ENCODE measurements around the gene HOOK2.
"Not testable (repeated sequence)": the region's sequence is repeated elsewhere in the genome, so short reads cannot be mapped to it uniquely, and the experiment has no call there.

HOOK2 gene

DNA sequence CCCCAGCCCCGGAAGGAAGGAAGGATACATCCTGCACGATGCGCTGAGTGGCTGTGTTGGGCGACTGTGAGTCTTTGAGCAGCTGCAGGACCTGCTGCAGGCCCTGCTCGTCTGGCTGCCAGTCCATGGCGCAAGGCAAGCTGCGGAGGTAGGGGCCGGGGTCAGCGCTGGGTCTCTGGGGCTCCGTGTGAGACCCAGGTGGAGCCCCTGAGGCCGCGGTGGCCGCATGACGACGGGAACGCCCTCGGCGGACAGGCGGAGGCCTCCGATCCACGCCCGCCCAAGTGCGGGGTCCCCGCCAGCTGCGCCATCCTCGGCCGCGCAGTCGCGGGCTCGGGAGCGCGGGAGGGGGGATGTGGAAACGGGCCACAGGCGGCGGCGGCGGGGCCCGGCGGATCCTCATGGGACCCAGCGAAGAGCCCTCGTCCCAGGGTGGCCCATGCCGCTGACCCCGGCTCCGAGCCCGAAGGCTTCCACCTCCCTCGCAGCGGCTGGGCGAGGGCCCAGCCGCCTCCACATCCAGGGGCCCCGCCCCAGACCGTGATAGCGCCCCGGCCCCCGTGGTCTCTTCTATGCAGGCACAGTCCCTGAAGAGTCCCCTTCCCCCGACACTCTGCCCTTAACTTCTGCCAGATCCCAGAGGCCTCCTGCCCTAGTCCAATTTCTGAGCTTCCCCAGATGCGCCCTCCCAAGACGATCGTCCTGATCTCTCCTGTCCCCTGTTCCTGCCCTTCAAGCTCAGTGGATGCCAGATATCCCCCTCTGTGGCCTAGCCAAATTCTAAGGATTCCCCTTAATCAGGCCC is 54.3 kb downstream of the HOOK2 start:
- DNase-seq (ENCODE audit: extremely low spot score): no peak
- CTCF ChIA-PET: interaction anchor here (0.9 to 1.3 kb wide), 2 partner anchors 13 to 37 kb away, joined by 3 read pairs; no protein-coding TSS in a partner anchor
- POLR2A ChIA-PET: interaction anchor here (0.6 to 6.2 kb wide), 11 partner anchors 7 to 71 kb away, joined by 3 to 133 read pairs (median 4); partner anchors contain the start of genes GET3, JUNB and TRIR
- TF ChIP-seq SP1 (IDR thresholded peaks at IDR 0.05): no peak
- no peak for TF ChIP-seq ELF4 (IDR thresholded peaks at IDR 0.05)
- TF ChIP-seq TARDBP (IDR thresholded peaks at IDR 0.05): no peak
- no peak for TF ChIP-seq HDGF (IDR thresholded peaks at IDR 0.05; ENCODE audit: borderline replicate concordance)
- no peak for TF ChIP-seq FOXM1 (IDR thresholded peaks at IDR 0.05; ENCODE audit: borderline replicate concordance)
- TF ChIP-seq BHLHE40 (IDR thresholded peaks at IDR 0.05; ENCODE audit: borderline replicate concordance): no peak
- TF ChIP-seq L3MBTL2 (conservative IDR thresholded peaks at IDR 0.05): no peak
- TF ChIP-seq NFRKB (IDR thresholded peaks at IDR 0.05): no peak
- TF ChIP-seq FOXK2 (IDR thresholded peaks at IDR 0.05): no peak
- no peak for TF ChIP-seq ZNF384 (IDR thresholded peaks at IDR 0.05)
- no peak for TF ChIP-seq PKNOX1 (IDR thresholded peaks at IDR 0.05)

GRCh38 chr19:12720296-12720695 is 55.1 kb downstream of the HOOK2 start:
- no peak for TF ChIP-seq PKNOX1 (IDR thresholded peaks at IDR 0.05)
- no peak for TF ChIP-seq ZNF384 (IDR thresholded peaks at IDR 0.05)
- no peak for TF ChIP-seq CTBP1 (IDR thresholded peaks at IDR 0.05; ENCODE audit: borderline replicate concordance)
- TF ChIP-seq FOXK2 (IDR thresholded peaks at IDR 0.05): no peak
- TF ChIP-seq ELF4 (IDR thresholded peaks at IDR 0.05): no peak
- no peak for TF ChIP-seq FOXA1 (IDR thresholded peaks at IDR 0.05)
- no peak for TF ChIP-seq HDGF (IDR thresholded peaks at IDR 0.05; ENCODE audit: borderline replicate concordance)
- no peak for TF ChIP-seq SUZ12 (IDR thresholded peaks at IDR 0.05)
- TF ChIP-seq ARNT (IDR thresholded peaks at IDR 0.05): no peak
- no peak for TF ChIP-seq SP1 (IDR thresholded peaks at IDR 0.05)
- no peak for TF ChIP-seq NFRKB (IDR thresholded peaks at IDR 0.05)
- TF ChIP-seq FOXM1 (IDR thresholded peaks at IDR 0.05; ENCODE audit: borderline replicate concordance): no peak
- no peak for TF ChIP-seq L3MBTL2 (conservative IDR thresholded peaks at IDR 0.05)
- no peak for TF ChIP-seq LEF1 (IDR thresholded peaks at IDR 0.05; ENCODE audit: borderline replicate concordance)
- no peak for TF ChIP-seq BHLHE40 (IDR thresholded peaks at IDR 0.05; ENCODE audit: borderline replicate concordance)
- TF ChIP-seq TARDBP (IDR thresholded peaks at IDR 0.05): no peak
- ChIA-PET CTCF (no interaction called here), POLR2A (interaction anchor here (1.0 to 6.2 kb wide), 3 partner anchors 15 to 17 kb away, joined by 3 to 133 read pairs (median 3); partner anchors contain the start of genes GET3 and TRIR)
- DNase-seq (ENCODE audit: extremely low spot score): no peak

DNA sequence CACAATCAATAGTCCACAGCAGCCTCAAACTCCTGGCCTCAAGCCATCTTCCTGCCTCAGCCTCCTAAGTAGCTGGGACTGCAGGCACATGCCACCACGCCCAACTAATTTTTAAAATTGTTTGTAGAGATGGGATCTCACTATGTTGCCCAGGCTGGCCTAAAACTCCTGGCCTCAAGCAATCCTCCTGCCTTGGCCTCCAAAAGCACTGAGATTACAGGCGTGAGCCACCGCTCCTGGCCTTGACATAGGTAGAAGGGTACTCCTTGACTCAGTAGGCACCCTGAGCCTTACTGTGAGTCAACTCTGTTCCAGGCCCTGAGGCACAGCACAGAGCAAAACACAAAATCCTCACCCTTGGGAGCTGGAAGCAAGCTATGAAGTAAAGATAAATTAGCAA is 59.4 kb downstream of the HOOK2 start:
- POLR2A ChIA-PET: interaction anchor here (0.8 kb wide), 1 partner anchor 18 kb away, joined by 3 read pairs; no protein-coding TSS in a partner anchor
- no peak for DNase-seq (ENCODE audit: extremely low spot score)
- CTCF ChIA-PET: no interaction called here
- TF ChIP-seq LEF1 (IDR thresholded peaks at IDR 0.05; ENCODE audit: borderline replicate concordance) (no peak), ELF4 (IDR thresholded peaks at IDR 0.05) (no peak), FOXM1 (IDR thresholded peaks at IDR 0.05; ENCODE audit: borderline replicate concordance) (no peak), PKNOX1 (IDR thresholded peaks at IDR 0.05) (no peak), ARNT (IDR thresholded peaks at IDR 0.05) (no peak), TARDBP (IDR thresholded peaks at IDR 0.05) (no peak), SP1 (IDR thresholded peaks at IDR 0.05) (no peak), NFRKB (IDR thresholded peaks at IDR 0.05) (no peak), FOXK2 (IDR thresholded peaks at IDR 0.05) (no peak), ZNF384 (IDR thresholded peaks at IDR 0.05) (no peak), FOXA1 (IDR thresholded peaks at IDR 0.05) (no peak), L3MBTL2 (conservative IDR thresholded peaks at IDR 0.05) (no peak), CTBP1 (IDR thresholded peaks at IDR 0.05; ENCODE audit: borderline replicate concordance) (no peak), BHLHE40 (IDR thresholded peaks at IDR 0.05; ENCODE audit: borderline replicate concordance) (no peak), SUZ12 (IDR thresholded peaks at IDR 0.05) (no peak), HDGF (IDR thresholded peaks at IDR 0.05; ENCODE audit: borderline replicate concordance) (no peak)

DNA sequence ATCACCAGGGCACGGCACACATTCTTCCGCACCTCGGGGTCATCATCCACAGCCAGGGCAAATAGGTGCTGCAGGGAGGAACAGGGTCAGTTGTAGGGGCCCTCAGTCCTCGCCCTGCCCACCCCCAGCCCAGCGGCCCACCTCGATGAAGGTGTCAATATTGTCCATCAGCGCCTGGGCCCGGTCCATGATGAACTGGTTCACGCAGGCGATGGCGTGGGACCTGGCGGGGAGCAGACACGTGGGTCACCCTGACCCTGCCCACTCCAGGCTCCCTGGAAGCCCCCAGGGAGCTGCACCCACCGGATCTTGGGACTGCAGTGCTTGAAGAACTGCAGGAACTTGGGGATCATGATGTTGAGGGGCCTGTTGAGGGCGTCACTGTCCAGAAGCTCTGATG is 60.2 kb downstream of the HOOK2 start:
- CTCF ChIA-PET: no interaction called here
- no peak for DNase-seq (ENCODE audit: extremely low spot score)
- POLR2A ChIA-PET: no interaction called here
- TF ChIP-seq CTBP1 (IDR thresholded peaks at IDR 0.05; ENCODE audit: borderline replicate concordance) (no peak), SUZ12 (IDR thresholded peaks at IDR 0.05) (no peak)

- CTCF ChIA-PET; DNase-seq (ENCODE audit: extremely low spot score): not testable (repeated sequence)
- POLR2A ChIA-PET: interaction anchor here (0.8 to 1.5 kb wide), 4 partner anchors 8 to 23 kb away, joined by 3 to 7 read pairs (median 4); partner anchors contain the start of gene TNPO2
These were observed 62.0 kb downstream of the HOOK2 start for GRCh38 chr19:12713304-12713703.
